ENCODE data around the gene BMP6. TPM values are rescaled to one million over a fixed set of nuclear protein-coding genes. Genes with fewer than 3 reads are reported as not detected.

The BMP6 gene
- total and polyA plus RNA-seq, 8 donors, result 2.3 to 18.7 (median 3.7) TPM

DNA sequence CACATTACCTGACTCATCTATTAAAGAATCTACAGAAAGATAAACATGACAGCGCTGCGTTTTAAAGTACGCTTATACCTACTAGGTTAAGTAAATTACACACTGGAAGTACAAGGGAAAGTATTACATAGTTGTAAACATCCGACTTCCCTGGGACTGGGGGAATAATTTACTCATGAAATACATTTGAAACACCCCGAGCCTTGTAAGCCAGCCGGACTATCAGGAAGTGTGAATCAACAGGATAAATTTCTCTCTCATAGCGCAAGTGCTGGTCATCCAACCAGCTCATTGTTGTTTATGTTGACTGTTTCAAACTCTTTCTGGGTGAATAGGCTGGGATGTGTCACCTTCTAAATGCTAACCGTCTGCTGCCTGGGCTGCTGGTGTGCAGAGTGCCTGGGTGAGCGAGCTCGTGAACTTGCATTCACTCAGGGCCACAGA, 4.9 kb downstream of the BMP6 start:
- H3K27me3 ChIP-seq, result peaks cover 53 to 92% of the 10 kb centered on the region in 2 donors
- TF ChIP-seq CTCF (IDR thresholded peaks at IDR 0.05), result no peak
- peaks cover 13 to 33% of the 10 kb centered on the region in 2 donors for H3K4me1 ChIP-seq
- intact Hi-C loops (cut with DNase I), result no loop called here
- no peak overlapping the region for H3K4me3 ChIP-seq
- DNase-seq, result no peak
- peak overlapping the region in 1 of 2 donors; percentile 48 for H3K27ac ChIP-seq
- H3K9me3 ChIP-seq, result no peaks in the 10 kb centered on the region
- ATAC-seq, result no peak
- H3K36me3 ChIP-seq, result no peaks in the 10 kb centered on the region

DNA sequence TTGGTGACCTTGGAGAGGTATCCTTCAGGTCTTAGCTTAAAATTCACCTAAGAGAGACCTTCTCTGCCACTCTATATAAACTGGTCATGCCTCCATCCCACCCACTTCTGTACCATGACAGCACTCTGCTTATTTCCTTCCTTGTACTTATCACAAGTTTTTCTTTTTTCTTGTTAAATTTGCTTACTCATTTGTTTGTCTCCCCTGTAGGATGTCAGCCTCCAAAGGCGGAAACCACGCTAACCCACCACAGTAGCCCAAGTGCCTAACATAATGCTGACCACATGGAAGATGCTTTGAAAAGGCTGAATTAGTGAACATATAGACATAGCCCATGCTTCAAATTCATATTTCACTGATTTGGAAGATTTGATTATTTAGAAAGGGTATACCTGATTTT, 5.4 kb downstream of the BMP6 start:
- H3K36me3 ChIP-seq, result no peaks in the 10 kb centered on the region
- H3K27me3 ChIP-seq, result peaks cover 53 to 87% of the 10 kb centered on the region in 2 donors
- intact Hi-C loops (cut with DNase I), result no loop called here
- H3K4me3 ChIP-seq, result no peak overlapping the region
- TF ChIP-seq CTCF (IDR thresholded peaks at IDR 0.05), result no peak
- no peaks in the 10 kb centered on the region for H3K9me3 ChIP-seq
- ATAC-seq (no peak), DNase-seq (no peak)
- peaks cover 13 to 28% of the 10 kb centered on the region in 2 donors for H3K4me1 ChIP-seq
- no peak overlapping the region for H3K27ac ChIP-seq

DNA sequence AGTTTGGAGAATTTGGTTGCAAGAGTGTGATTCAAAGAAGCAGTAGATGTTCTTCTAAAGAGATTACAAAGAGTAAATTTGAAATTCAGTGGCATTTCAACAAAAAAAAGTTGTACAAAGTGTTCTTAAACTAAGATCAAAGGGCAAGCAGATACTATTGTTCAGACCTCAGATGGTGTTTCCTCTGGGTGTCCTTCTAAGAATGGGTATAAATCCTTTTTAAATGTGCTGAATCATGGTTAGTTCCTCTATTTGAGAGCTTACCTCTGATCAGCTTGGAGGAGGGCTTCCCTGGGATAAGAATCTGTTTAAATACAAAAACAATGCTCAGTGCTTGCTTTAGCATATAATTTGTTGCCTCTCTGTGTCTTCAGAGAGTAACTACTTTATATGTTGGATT, 6.3 kb downstream of the BMP6 start:
- no peak overlapping the region for H3K4me3 ChIP-seq
- peaks cover 7 to 18% of the 10 kb centered on the region in 2 donors for H3K4me1 ChIP-seq
- no peaks in the 10 kb centered on the region for H3K9me3 ChIP-seq
- intact Hi-C loops (cut with DNase I), result no loop called here
- no peak for DNase-seq
- ATAC-seq, result no peak
- peaks cover 46 to 77% of the 10 kb centered on the region in 2 donors for H3K27me3 ChIP-seq
- no peak for TF ChIP-seq CTCF (IDR thresholded peaks at IDR 0.05)
- no peak overlapping the region for H3K27ac ChIP-seq
- H3K36me3 ChIP-seq, result no peaks in the 10 kb centered on the region

DNA sequence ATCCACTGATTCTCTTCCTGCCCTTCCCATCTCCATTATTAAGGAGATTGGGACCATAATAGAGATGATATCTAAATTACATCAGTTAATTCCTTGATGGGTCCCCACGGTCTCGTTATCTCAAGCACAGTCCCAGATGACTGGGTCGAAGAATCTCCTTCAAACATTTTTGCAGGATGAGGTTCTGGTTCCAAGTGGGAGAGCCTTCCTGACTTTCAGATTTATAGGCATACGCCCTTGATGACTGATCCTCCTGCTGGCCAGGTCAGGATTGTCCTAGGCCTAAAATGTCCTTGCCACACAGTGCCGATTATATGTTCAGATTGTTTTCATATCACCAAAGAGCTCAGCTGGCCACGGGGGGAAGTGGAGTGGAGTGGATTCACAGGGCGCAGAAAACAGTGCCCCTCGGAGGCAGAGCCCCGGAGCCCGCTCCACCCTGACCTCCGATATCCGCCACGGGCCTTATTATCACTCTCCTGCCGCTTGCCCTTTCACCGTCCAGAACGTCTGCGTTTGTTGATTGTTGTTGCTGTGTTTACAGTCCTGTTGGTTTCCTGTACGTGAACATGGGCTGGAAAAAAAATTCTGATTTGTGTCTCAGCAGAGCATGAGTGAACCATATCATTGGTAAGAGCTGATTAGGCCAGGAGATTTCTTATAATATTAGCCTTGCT, 8.9 kb downstream of the BMP6 start:
- H3K4me3 ChIP-seq, result no peak overlapping the region
- peak overlapping the region in 1 of 2 donors; percentile 51 for H3K27ac ChIP-seq
- intact Hi-C loops (cut with DNase I), result no loop called here
- ATAC-seq, result no peak
- H3K27me3 ChIP-seq, result peaks cover 20 to 51% of the 10 kb centered on the region in 2 donors
- no peaks in the 10 kb centered on the region for H3K4me1 ChIP-seq
- no peak for DNase-seq
- no peaks in the 10 kb centered on the region for H3K36me3 ChIP-seq
- no peaks in the 10 kb centered on the region for H3K9me3 ChIP-seq
- no peak for TF ChIP-seq CTCF (IDR thresholded peaks at IDR 0.05)

DNA sequence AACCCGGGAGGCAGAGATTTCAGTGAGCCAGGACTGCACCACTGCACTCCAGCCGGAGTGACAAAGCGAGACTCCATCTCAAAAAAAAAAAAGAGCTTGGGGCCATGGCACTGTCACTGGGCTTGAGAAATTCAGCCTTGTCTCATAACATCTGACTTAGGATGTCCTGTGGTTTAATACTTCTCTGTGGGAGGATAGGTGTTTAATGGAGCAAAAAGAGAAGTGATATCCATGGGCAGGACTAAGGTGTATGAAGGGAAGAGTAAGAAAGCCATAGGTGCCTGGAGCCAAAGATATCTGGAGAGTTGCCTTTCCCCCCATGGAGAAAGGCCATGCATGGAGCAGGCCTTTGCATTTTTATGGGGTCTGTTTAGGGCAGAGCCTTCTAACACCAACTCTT, 11.2 kb downstream of the BMP6 start:
- intact Hi-C loops (cut with DNase I), result no loop called here
- DNase-seq (no peak), ATAC-seq (no peak)
- H3K4me3 ChIP-seq, result no peak overlapping the region
- no peaks in the 10 kb centered on the region for H3K4me1 ChIP-seq
- H3K27ac ChIP-seq, result no peak overlapping the region
- TF ChIP-seq CTCF (IDR thresholded peaks at IDR 0.05), result no peak
- H3K27me3 ChIP-seq, result peaks cover 5 to 32% of the 10 kb centered on the region in 2 donors
- H3K9me3 ChIP-seq, result no peaks in the 10 kb centered on the region
- H3K36me3 ChIP-seq, result no peaks in the 10 kb centered on the region

All from left lung (tissue), 10 donors.